ENCODE data around the gene SEZ6L.

- TF ChIP-seq, protein P1, sequence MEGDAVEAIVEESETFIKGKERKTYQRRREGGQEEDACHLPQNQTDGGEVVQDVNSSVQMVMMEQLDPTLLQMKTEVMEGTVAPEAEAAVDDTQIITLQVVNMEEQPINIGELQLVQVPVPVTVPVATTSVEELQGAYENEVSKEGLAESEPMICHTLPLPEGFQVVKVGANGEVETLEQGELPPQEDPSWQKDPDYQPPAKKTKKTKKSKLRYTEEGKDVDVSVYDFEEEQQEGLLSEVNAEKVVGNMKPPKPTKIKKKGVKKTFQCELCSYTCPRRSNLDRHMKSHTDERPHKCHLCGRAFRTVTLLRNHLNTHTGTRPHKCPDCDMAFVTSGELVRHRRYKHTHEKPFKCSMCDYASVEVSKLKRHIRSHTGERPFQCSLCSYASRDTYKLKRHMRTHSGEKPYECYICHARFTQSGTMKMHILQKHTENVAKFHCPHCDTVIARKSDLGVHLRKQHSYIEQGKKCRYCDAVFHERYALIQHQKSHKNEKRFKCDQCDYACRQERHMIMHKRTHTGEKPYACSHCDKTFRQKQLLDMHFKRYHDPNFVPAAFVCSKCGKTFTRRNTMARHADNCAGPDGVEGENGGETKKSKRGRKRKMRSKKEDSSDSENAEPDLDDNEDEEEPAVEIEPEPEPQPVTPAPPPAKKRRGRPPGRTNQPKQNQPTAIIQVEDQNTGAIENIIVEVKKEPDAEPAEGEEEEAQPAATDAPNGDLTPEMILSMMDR (IDR thresholded peaks at IDR 0.05), result no peak
- TF ChIP-seq POLR2A (IDR thresholded peaks at IDR 0.05) (no peak), POLR2AphosphoS5 (IDR thresholded peaks at IDR 0.05) (no peak)
These were observed 236.9 kb downstream of the SEZ6L start for GRCh38 chr22:26406118-26406517.
